ENCODE measurements around the gene NR2F6.

NR2F6 gene

GRCh38 chr19:17263712-17264640, 18.3 kb upstream of the NR2F6 start:
- DNase-seq, result no peak

- no peak for DNase-seq
Measured at GRCh38 chr19:17262557-17262956, 16.8 kb upstream of the NR2F6 start.

GRCh38 chr19:17260842-17261325, 15.2 kb upstream of the NR2F6 start:
- DNase-seq, result peak; percentile 78

- DNase-seq, result no peak
Measured at GRCh38 chr19:17259934-17260333, 14.2 kb upstream of the NR2F6 start.

GRCh38 chr19:17259118-17259780, 13.5 kb upstream of the NR2F6 start:
- DNase-seq, result peak; percentile 22

GRCh38 chr19:17256130-17256529, 10.4 kb upstream of the NR2F6 start:
- DNase-seq, result no peak

GRCh38 chr19:17255150-17255621, 9.5 kb upstream of the NR2F6 start:
- DNase-seq, result no peak

- no peak for DNase-seq
Measured at GRCh38 chr19:17254636-17255035, 8.9 kb upstream of the NR2F6 start.

GRCh38 chr19:17249887-17250548, 4.3 kb upstream of the NR2F6 start:
- no peak for DNase-seq

GRCh38 chr19:17248011-17248776, 2.5 kb upstream of the NR2F6 start:
- DNase-seq, result no peak

- DNase-seq, result peak; percentile 45
Measured at GRCh38 chr19:17246681-17247425, 1.1 kb upstream of the NR2F6 start.

- DNase-seq, result no peak
Measured at GRCh38 chr19:17244618-17245534, 843 bp downstream of the NR2F6 start.

- peak; percentile 53 for DNase-seq
Measured at GRCh38 chr19:17243830-17244617, 1.7 kb downstream of the NR2F6 start.

- DNase-seq, result no peak
Measured at GRCh38 chr19:17243211-17243829, 2.4 kb downstream of the NR2F6 start.

- no peak for DNase-seq
Measured at GRCh38 chr19:17242431-17243208, 3.1 kb downstream of the NR2F6 start.

GRCh38 chr19:17240826-17241399, 4.8 kb downstream of the NR2F6 start:
- DNase-seq, result no peak

GRCh38 chr19:17240062-17240752, 5.5 kb downstream of the NR2F6 start:
- DNase-seq, result no peak
